Left renal cortex interstitium (tissue), 4 donors: ENCODE results near the gene CAPNS1. TPM values are rescaled to one million over a fixed set of nuclear protein-coding genes. Genes with fewer than 3 reads are reported as not detected.
"Not testable (repeated sequence)": the region's sequence is repeated elsewhere in the genome, so short reads cannot be mapped to it uniquely, and the experiment has no call there.

ENCODE experiments used
- DNase-seq, 4 donors: peaks; one replicate each; pipeline ENCODE4 v3.0.0-alpha.2; 2013; ENCODE audit warnings: low read depth in 4 of 4, low spot score in 2 of 4, missing footprints in 1 of 4
- polyA plus RNA-seq, 4 donors: library from polyadenylated mRNA; unstranded; fragments of 120-200 nt; gene quantifications; one replicate each; pipeline ENCODE4 v1.2.1, GENCODE V29; 2013; ENCODE audit not compliant: insufficient read length in 4 of 4

The CAPNS1 gene
- polyA plus RNA-seq, 4 donors: 503 to 614 (median 583) TPM

DNA sequence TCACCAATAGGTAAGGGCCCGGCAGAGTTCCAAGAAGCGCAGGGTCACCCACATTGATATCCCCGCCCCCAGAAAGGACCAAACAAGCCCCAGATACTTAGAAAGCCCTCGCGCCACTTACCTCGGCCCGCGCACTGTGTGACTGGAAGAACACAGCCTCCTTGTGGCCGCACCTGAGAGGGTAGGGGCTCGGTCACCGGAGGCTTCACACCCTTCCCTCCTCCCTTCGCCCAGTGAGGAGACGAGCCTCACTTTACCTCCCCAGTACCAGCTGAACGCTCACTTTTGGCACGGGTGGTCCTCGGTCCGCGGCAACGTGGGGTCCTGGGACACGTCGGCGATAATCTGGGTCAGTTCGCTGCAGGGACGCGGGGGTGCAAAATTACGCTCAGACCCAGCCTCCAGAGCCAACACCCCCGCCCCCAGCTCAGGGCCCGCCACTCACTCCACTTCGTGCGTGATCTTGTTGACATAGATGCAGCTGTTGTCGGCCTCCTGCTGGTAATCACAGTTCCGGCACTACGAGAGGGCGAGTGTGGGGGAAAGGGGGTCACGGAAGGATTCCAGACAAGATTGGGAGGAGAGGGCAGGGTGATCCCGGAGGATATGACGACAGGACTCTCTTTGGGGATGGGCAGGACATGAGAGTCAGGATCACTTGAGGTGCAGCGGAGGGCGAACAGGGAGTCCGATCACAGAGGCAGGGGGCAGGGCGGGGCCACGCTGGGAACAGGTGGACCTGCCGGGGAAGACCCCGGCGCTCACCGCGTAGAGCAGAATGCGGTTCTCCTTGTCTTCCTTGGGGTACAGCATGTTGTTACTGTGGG lies 25.8 kb upstream of the CAPNS1 start:
- peak in 1 of 4 donors; percentile 13 for DNase-seq

DNA sequence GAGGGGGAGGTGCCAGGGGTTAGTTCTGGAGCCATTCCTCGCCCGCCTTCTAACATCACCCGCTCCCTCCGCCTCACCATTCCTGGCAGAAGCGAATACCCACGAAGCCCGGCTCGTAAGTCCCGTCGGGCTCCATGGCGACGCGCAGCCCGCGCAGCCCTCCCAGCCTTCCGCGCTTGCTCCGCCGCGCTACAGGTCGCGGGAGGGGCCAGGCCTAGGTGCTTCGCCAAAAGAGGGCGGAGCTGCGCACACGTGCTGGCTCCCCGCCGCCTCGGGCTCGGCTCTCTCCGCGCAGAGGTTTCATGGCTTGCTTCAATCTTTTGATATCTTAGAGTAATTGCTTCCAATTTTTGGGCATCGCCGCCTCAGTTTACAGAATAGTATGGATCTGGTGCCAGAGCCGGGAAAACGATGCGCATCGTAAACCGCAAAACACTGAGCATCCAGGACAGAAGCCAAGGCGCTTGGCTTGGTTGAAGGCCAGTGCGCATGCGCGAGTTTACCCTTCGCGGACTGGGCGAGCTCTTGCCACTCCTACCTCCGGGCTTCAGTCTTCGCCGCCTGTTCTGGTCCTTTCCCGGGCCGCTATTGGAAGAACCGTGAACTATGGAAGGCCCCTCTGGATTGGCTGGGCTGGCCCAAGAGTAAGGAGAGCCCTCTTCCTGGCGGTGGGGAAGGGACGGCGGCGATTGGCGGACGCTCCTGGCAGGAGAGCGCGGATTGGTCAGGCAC lies 25.0 kb upstream of the CAPNS1 start, which contains the start of gene POLR2I:
TSS of gene POLR2I (minus strand) at position 155 of the 732 bp plus-strand sequence. CDS start at position 136, 19 bp downstream.
- peak; percentile 99 to 100 (median 99) for DNase-seq

DNA sequence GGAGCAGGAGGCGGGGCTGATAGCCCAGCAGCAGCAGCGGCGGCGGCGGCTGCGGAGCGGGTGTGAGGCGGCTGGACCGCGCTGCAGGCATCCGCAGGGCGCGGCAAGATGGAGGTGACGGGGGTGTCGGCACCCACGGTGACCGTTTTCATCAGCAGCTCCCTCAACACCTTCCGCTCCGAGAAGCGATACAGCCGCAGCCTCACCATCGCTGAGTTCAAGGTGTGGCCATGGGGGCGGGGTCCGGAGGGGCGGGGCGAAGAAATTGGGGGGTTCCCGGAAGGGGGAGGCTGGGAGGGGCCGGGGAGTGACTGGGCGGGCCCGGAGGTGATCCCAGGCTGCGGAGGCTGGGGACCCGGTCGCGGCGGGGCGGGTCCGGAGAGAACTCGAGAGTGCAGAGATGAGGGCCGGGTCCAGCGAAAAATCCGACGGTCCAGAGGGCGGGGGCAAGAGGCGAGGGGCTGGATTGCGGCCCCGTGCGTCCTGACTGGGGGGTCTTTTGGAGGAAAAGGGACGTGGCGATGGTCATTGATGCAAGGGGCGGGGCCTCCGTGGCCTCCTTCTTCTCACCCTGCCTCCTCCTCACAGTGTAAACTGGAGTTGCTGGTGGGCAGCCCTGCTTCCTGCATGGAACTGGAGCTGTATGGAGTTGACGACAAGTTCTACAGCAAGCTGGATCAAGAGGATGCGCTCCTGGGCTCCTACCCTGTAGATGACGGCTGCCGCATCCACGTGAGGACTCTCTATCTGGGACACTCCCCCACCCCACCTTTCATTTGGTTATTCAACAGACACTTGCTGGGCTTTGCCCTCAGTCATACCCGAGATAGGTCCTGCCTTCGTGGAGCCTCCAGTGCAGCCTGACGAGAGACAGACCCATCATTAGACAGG lies 24.2 kb upstream of the CAPNS1 start, which contains the start of gene TBCB:
TSS of gene TBCB (plus strand) at position 16 of the 891 bp plus-strand sequence. CDS start at position 109, 93 bp downstream.
- no peak for DNase-seq

DNA sequence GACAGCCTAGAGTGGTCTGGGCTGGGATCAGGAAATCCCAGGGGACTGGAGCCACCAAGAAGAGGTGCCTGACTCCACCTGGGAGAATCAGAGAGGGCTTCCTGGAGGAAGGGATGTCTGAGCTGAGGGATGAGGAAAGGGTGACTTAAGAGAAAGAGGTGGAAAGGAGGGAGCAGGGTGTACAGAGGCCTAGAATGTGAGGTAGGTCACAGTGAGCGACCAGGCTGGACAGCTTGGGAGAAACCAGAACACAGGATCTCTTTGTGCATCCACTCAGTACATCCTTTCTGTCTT lies 23.6 kb upstream of the CAPNS1 start:
- DNase-seq: no peak

DNA sequence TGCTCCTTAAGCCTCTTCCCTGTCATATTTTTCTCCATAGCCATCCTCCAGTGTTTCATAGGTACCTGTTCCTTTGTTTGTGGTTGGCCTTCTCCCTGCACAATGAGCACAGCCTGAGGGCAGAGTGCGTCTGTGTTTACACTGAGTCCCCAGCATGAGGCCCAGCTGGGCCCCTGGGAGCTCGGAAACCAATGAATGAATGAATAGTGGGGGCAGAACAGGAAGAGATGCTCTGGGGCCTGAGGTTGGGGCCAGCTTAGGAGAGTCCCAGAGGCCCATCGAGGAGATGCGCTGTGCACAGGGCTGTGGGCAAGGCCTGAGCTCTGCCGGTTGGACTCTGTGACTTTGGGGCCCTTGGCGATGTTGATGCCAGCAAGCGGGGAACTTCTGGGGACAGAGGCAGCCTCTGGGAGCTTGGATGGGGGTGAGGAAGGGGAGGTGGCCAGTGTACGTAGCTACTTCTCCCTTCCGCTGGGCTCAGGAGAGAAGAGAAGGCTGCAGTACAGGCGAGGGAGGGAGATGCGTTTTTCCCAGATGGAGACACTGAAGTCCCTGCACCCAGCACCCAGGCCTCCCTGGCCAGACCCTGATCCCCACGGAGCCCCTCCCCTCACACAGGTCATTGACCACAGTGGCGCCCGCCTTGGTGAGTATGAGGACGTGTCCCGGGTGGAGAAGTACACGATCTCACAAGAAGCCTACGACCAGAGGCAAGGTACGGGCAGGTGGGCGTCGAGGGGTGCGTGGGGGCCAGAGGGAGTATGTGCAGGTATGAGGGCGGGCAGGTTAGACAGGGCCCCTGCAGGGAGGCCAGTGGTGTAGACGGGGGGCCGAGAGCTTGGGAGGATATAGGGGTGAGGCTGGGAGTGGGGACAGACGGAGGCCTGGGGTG lies 19.5 kb upstream of the CAPNS1 start:
- DNase-seq: no peak

DNA sequence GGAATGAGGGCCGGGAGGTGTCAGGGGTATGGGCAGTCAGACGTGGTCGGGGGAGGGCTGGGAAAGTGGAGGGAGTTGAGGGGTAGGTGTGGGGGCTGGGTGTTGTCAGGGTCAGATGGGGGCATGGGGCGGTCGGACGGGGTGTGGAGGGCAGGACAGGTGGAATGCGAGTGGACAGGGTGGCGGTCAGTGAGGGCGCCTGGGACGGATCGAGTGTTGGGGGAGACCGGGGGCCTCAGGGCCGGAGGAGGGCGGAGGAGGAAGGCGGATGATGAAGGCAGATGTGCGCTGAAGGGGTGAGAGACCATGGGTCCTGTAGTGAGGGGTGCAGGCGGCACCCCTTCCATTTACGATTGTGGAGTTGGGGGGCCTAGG lies 18.9 kb upstream of the CAPNS1 start:
- no peak for DNase-seq

DNA sequence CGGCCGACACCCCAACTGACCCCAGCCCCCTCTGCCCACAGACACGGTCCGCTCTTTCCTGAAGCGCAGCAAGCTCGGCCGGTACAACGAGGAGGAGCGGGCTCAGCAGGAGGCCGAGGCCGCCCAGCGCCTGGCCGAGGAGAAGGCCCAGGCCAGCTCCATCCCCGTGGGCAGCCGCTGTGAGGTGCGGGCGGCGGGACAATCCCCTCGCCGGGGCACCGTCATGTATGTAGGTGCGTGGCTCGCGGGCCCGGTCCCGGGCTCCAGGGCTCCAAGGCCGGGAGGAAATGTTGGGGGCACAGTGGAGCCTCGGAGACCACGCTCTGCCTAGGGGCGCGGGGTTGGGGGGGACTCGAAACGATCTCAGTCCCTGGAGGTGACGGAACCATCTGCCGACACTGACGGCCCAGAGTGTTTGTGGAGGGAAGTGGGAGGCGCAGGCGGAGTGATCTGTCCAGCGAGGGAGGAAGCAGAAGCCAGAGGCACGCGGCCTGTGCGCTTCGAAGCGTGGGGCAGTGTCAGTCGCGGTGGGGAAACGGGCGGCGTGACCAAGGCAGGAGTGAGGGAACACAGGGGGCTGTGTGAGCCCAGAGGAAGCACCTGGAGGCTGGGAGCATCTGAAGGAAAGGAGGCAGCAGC lies 18.3 kb upstream of the CAPNS1 start:
- DNase-seq: no peak

DNA sequence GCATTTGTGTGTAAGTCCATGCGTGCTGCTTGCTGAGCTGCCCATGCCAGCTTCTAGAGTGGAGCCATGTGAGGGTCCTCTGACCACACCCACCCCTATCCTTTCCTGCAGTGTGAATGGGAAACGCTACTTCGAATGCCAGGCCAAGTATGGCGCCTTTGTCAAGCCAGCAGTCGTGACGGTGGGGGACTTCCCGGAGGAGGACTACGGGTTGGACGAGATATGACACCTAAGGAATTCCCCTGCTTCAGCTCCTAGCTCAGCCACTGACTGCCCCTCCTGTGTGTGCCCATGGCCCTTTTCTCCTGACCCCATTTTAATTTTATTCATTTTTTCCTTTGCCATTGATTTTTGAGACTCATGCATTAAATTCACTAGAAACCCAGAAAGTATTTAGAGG lies 14.3 kb upstream of the CAPNS1 start:
- DNase-seq: no peak

DNA sequence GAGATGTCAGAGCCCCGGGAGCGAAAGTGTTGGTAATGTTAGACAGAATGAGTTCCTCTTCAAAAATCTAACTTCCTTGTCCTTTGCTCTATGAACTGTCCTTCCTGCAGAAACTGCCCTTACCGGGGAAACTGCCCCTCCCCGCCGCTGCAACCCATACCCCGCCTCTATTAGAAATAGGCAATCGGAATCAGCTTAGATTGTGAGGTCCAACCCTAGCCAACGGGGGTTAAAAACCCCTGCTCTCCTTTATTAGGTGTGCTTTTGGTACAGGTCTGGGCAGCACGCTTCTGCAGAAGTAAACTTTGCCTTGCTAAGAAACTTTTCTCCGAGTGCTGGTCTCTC lies 11.5 kb upstream of the CAPNS1 start:
- no peak for DNase-seq

DNA sequence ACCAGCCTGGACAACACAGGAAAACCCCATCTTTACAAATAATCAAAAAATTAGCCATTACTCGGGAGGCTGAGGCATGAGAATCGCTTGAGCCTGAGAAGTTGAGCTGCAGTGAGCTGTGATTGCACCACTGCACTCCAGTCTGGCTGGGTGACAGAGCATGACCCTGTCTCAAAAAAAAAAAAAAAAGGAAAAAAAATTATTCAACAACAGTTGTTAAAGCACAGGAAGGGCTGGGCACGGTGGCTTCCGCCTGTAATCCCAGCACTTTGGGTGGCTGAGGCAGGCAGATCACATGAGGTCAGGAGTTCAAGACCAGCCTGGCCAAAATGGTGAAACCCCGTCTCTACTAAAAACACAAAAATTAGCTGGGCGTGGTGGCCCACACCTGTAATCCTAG lies 8.6 kb upstream of the CAPNS1 start:
- DNase-seq: not testable (repeated sequence)

DNA sequence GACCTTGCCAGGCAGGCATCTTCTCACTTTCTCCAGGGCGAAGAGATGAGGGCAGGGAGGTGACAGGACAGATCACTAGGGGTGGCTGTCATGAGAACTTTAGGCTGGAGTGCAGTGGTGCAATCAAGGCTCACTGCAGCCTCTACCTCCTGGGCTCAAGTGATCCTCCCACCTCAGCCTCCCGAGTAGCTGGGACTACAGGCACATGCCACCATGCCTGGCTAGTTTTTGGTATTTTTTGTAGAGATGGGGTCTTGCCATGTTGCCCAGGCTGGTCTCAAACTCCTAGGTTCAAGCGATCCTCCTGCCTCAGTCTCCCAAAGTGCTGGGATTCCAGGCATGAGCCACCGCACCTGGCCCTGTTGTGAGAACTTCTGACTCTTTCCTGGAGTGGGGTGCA lies 5.0 kb upstream of the CAPNS1 start:
- not testable (repeated sequence) for DNase-seq

DNA sequence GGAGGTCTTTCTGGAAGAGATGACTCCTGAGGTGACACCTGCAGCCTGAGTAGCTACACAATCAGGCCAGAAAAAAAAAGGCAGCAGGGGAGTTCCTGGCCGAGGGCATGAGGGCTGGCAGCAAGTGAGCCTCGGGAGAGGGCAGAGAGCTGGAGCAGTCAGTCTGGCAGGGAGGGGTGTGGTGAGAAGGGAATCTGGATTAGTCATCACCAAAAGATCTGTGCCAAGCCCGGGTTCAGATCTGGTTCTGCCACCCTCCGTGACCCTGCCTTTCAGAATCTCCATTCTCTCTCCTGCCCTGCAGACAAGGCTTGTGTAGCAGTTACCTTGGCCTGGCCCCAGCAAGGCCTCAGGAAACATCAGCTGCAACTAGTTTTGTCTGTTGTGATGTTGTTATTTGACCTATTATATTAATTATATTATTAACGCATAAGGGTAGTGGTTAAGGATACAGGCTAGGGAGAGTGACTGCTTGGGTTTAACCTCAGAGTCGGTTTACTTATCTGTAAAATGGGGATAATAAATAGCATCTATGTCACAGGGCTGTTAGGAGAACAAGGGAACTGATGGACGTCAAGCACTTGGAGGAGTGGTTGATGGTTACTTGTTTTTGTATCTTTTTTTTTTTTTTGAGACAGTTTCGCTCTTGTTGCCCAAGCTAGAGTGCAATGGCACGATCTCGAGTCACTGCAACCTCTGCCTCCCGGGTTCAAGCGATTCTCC lies 2.7 kb upstream of the CAPNS1 start:
- DNase-seq: no peak

DNA sequence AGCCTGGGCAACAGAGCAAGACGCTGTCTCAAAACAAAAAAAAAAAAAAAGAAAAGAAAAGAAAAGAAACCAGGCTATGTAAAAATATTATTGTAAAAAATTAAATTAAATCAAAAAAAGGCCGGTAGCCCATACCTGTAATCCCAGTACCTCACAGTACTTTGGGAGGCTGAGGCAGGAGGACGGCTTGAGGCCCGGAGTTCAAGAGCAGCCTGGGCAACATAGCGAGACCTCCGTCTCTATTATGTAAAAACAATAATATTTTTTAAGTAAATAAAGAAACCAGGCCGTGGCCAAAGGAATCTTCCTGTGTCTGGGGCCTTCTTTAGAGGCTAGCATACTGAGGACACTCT lies 770 bp upstream of the CAPNS1 start:
- DNase-seq: no peak

DNA sequence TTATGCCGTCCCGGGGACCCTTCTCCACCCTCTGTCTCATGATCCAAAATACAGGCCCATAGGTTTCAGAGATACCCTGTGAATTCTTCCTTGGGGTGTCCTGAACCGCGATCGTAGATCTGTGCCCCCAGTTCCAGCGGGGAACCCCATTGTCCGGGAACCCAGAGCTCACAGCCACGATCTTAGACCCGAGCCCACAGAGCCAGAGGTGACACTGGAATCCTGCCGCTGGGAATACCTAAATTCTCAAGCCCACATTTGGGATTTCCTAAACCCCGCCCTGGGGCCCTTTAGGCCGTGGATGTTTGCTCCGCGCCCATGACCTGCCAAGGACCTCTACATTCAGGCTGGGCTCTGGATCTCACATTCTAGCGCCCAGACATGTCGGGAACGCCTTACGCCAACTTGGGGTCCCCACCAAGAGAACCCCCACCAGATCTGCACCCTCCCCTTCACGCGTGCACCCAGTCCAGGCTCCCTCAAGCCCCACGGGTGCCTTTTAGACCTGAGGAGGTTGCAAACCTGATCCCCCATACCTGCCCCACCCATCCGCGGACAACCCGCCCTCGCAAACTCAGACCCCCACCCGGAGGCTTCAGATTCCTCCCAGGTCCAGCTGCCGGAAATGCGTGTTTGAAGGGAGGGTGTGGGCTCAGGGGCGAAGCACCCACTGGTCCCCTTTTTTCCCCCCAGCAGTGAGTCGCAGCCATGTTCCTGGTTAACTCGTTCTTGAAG lies 605 bp downstream of the CAPNS1 start:
- peak in 2 of 4 donors; percentile 35 to 36 for DNase-seq

DNA sequence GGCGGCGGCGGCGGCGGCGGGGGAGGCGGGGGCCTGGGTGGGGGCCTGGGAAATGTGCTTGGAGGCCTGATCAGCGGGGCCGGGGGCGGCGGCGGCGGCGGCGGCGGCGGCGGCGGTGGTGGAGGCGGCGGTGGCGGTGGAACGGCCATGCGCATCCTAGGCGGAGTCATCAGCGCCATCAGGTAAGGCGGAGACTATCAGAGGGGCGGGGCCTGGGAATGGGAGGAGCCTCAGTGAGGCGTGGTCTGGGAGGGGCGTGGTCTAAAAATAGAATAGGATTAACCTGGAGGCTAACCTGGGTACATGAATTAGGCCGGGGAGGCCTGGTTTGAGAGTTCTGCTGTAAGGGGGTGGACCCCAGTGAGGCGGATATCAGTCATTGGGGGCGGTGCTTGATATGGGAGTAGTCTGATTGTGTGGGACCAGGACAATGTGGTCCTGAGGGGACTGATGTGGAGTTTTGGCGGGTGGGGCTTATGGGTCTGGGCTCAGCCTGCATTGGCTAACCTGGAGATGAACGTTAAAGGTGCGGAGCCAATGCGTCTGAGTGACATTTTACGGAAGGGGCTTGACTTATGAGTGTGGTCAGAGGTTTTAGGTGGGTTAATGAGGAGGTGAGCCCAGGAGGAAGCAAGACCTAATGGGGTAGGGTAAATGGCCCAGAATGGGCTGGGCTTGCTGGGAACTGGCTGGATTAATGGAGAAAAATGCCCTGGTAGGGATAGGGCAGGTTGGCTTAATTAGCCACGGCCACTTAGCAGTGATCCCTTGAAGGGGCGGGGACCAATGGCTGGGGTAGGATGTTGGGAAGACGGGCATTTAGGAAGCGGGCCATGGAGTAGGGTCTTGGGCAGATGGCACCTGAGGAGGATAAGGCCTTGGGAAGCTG lies 1.4 kb downstream of the CAPNS1 start:
- DNase-seq: peak; percentile 34 to 69 (median 62)

DNA sequence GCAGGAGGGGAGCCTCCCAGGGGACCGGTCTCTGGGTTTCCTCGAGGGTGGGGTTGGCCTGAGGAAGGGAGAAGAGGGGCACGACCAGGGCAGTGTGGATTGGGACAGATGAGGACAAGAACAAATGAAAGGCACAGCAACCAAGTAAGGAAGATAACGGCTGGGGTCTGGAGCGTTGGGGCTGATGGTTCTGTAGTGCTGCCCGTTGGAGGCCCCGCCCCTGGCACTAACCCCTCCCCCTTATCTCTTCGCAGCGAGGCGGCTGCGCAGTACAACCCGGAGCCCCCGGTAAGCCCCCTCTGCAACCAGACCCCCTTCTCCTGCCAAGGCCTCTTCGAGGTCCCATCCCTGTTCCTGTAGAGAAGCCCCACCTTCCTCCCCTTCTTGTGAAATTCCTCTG lies 2.2 kb downstream of the CAPNS1 start:
- no peak for DNase-seq

DNA sequence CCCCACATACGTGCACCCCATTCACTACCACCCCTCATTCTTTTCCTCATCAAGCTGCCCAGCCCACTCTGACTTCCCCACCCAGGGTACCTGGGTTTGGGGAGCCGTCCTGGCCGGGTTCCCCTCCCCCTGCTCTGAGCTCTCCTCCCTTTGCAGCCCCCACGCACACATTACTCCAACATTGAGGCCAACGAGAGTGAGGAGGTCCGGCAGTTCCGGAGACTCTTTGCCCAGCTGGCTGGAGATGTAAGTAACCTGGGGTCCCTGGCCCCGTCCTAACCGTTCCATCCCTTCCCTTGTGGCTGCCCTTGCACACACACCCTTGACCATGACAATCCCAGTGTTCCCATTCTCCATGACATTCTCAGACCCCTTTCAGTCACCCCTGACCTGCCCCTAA lies 2.6 kb downstream of the CAPNS1 start:
- no peak for DNase-seq
